ENCODE measurements around the gene UNC5CL.

DNA sequence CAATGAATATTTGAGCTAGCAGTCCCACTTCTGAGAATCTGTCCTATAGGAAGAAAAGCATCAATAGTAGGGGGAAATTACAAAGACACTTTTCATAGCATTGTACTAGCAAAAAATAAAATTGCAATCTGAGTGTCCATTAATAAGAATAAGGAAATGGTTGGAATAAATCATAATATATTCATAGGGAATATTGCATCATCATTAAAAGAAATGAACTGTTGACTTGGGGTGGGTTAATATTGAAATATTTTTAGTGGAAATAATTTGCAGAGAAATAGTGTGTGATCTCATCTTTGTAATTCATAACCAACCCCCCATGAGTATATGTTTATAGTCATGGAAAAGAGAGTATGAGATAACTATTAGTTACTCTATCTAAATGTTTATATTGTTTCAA is 46.2 kb upstream of the UNC5CL start:
- TF ChIP-seq CTCF (optimal IDR thresholded peaks at IDR 0.05 in 1 of 3, IDR thresholded peaks at IDR 0.05 in 1 of 3, conservative IDR thresholded peaks at IDR 0.05 in 1 of 3; ENCODE audit: extremely low read depth in 1 of 3, insufficient read depth in 2 of 3, low read length in 3 of 3) (no peak), EZH2 (IDR thresholded peaks at IDR 0.05; ENCODE audit: low read length) (no peak)

Measured in keratinocyte (primary cell).